ENCODE data around the gene CDC42BPB.

GRCh38 chr14:102969901-102970300 is 87.4 kb downstream of the CDC42BPB start:
- TF ChIP-seq SPI1 (IDR thresholded peaks at IDR 0.05; ENCODE audit: low read depth, low read length) (no peak), POLR2A (IDR thresholded peaks at IDR 0.05; ENCODE audit: low read depth, low read length) (no peak)
